H1 (cell line): ENCODE measurements around the gene TEKT1. TPM values are rescaled to one million over a fixed set of nuclear protein-coding genes. Genes with fewer than 3 reads are reported as not detected.

ENCODE experiments used
- SIX5 ChIP-seq: IDR thresholded peaks from 2 replicates; pipeline ENCODE4 v1.6.1; 2011; ENCODE audit warnings: mild to moderate bottlenecking, low read depth, low read length
- polyA plus RNA-seq, 7 experiments: library from polyadenylated mRNA; depleted of rRNA in 3 of 7; stranded (reverse) in 5 of 7; unstranded in 2 of 7; fragments of >200 nt in 5 of 7; fragments of 200-250 nt in 2 of 7; gene quantifications; 1 replicate in 5 of 7; 2 replicates in 1 of 7; 4 replicates in 1 of 7; pipeline versions ENCODE4 v1.2.1 to v1.2.3, GENCODE V29; 2011 to 2013; ENCODE audit warnings: missing spikeins in 2 of 7, mixed read lengths in 2 of 7
- total RNA-seq: library from RNA; stranded (reverse); fragmentation: NEBNext Ultra II Directional; extraction: Animal tissue kit (Norgen Biotek cat#: 25700); gene quantifications from 2 replicates; pipeline ENCODE4 v1.2.1, GENCODE V29; 2021

TEKT1 gene
- total and polyA plus RNA-seq, 2 of the 8 experiments (the other 6 are each of a cell fraction or from before 2014, with no cell fraction given): not detected

DNA sequence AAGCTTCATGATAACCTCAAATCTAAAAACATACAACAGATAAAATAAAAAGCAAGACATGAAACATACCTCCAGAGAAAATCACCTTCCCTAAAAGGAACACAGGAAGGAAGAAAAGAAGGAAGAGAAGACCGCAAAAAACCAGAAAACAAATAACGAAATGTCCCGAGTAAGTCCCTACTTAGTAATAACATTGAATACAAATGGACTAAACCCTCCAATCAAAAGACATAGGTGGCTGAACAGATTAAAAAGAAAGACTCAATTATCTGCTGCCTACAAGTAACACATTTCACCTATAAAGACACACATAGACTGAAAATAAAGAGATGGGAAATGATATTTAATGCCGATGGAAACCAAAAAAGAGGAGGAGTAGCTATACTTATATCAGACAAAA is 49.3 kb downstream of the TEKT1 start (continued):
- TF ChIP-seq SIX5: no peak
